ENCODE measurements around the gene AHDC1.

DNA sequence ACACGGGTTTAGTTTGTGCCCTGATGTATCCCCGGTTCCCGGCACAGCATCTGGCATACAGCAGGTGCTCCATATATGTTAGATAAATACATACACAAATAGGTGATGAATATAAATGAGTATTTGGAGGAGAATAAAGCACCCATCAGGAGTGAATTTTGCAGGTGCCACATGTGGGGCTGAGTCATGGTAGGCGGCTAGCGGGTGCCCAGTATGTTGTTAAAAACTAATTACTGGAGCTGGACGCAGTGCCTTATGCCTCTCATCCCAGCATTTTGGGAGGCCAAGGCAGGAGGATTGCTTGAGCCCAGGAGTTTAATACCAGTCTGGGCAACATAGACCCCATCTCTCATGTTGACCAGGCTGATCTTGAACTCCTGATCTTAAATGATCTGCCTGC is 97.2 kb downstream of the AHDC1 start:
- TF ChIP-seq, protein P1, sequence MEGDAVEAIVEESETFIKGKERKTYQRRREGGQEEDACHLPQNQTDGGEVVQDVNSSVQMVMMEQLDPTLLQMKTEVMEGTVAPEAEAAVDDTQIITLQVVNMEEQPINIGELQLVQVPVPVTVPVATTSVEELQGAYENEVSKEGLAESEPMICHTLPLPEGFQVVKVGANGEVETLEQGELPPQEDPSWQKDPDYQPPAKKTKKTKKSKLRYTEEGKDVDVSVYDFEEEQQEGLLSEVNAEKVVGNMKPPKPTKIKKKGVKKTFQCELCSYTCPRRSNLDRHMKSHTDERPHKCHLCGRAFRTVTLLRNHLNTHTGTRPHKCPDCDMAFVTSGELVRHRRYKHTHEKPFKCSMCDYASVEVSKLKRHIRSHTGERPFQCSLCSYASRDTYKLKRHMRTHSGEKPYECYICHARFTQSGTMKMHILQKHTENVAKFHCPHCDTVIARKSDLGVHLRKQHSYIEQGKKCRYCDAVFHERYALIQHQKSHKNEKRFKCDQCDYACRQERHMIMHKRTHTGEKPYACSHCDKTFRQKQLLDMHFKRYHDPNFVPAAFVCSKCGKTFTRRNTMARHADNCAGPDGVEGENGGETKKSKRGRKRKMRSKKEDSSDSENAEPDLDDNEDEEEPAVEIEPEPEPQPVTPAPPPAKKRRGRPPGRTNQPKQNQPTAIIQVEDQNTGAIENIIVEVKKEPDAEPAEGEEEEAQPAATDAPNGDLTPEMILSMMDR (IDR thresholded peaks at IDR 0.05): no peak
- TF ChIP-seq POLR2A (IDR thresholded peaks at IDR 0.05): no peak

Data from ovary (tissue), 3 donors.